K562 (cell line): ENCODE data around the gene HPS4. TPM values are rescaled to one million over a fixed set of nuclear protein-coding genes. Genes with fewer than 3 reads are reported as not detected.

ENCODE experiments used
- ATAC-seq: fragments of 200-7000 bp; cut with Tn5 transposase; 3 replicates; pipeline ENCODE4 v1.9.1; 2020; ENCODE audit warnings: moderate library complexity
- BruUV-seq: library from RNA; stranded (reverse); fragments of 400-500 nt; replicated peaks from 2 replicates; lab custom pipeline; 2021; lab: Mats Ljungman, UMichigan
- CTCF ChIA-PET: fragments of 300-600 bp; formaldehyde crosslinking; extraction: SDS; loops from one replicate; lab custom pipeline; 2021; ENCODE audit warnings: low intra/inter-chr PET ratio; lab: Yijun Ruan, JAX
- POLR2A ChIA-PET: fragments of 300-600, 350-650 bp; sonication (Branson Sonifier 250); formaldehyde crosslinking; extraction: SDS; loops from one replicate; lab custom pipeline; 2021; ENCODE audit warnings: antibody characterized with exemption, inconsistent platforms; lab: Yijun Ruan, JAX
- DNase-seq, 4 experiments: peaks; one replicate each; pipeline versions ENCODE4 v3.0.0 to v3.0.0-alpha.2; 2011 to 2018; ENCODE audit warnings: low spot score in 3 of 4, mixed read lengths in 3 of 4; ENCODE audit errors: extremely low read depth in 1 of 4
- FAIRE-seq: peaks from 2 replicates; lab custom pipeline; 2011; peaks lifted over from hg19 to GRCh38; lab: Jason Lieb, UNC
- H2AFZ ChIP-seq: 2 replicates; pipeline ENCODE4 v1.6.0; 2011; ENCODE audit warnings: low read depth, low read length, control low read depth, inconsistent platforms
- H3K27ac ChIP-seq: fragments of 200-600 bp; 3 replicates; pipeline ENCODE4 v1.8.0; 2011; ENCODE audit warnings: low read depth, mild to moderate bottlenecking, control low read depth, inconsistent platforms, low read length, moderate library complexity, mixed read lengths; ENCODE audit errors: extremely low read depth
- H3K27me3 ChIP-seq, 2 experiments: fragments of 300-600 bp in 1 of 2; 2 replicates in 1 of 2; 3 replicates in 1 of 2; pipeline versions ENCODE4 v1.6.0 to v1.8.0; 2011; ENCODE audit warnings: inconsistent platforms in 2 of 2, low read length in 2 of 2, mild to moderate bottlenecking in 1 of 2, mixed read lengths in 1 of 2, moderate library complexity in 1 of 2; ENCODE audit not compliant: control insufficient read depth in 2 of 2, insufficient read depth in 2 of 2
- H3K36me3 ChIP-seq: fragments of 300-600 bp; 3 replicates; pipeline ENCODE4 v1.8.0; 2011; ENCODE audit warnings: mild to moderate bottlenecking, low read length, inconsistent platforms; ENCODE audit not compliant: control insufficient read depth, insufficient read depth
- H3K4me1 ChIP-seq, 2 experiments: fragments of 200-600 bp in 1 of 2; replicated peaks in 1 of 2; 2 replicates in 1 of 2; 3 replicates in 1 of 2; pipeline versions ENCODE4 v1.5.1 to v1.8.0; 2011; ENCODE audit warnings: inconsistent platforms in 2 of 2, low read length in 2 of 2, mild to moderate bottlenecking in 1 of 2, mixed read lengths in 1 of 2, moderate library complexity in 1 of 2; ENCODE audit not compliant: control insufficient read depth in 2 of 2, insufficient read depth in 2 of 2
- H3K4me2 ChIP-seq: 2 replicates; pipeline ENCODE4 v1.6.1; 2011; ENCODE audit warnings: low read length, control low read depth, inconsistent platforms, mixed read lengths; ENCODE audit not compliant: insufficient read depth
- H3K4me3 ChIP-seq: fragments of 200-600 bp; sonication (generic), shearing (Covaris generic); 2 replicates; pipeline ENCODE4 v1.5.1; 2016; ENCODE audit warnings: control low read depth, inconsistent platforms
- H3K79me2 ChIP-seq: fragments of 200-600 bp; 3 replicates; pipeline ENCODE4 v1.8.0; 2011; ENCODE audit warnings: low read length, inconsistent platforms; ENCODE audit not compliant: control insufficient read depth, insufficient read depth
- H3K9ac ChIP-seq, 2 experiments: 2 replicates each; pipeline versions ENCODE4 v1.6.0 to v1.6.1; 2011; ENCODE audit warnings: low read depth in 2 of 2, low read length in 2 of 2, control low read depth in 1 of 2, inconsistent platforms in 1 of 2, mild to moderate bottlenecking in 1 of 2, mixed read lengths in 1 of 2; ENCODE audit not compliant: insufficient read depth in 1 of 2
- H3K9me1 ChIP-seq: one replicate; pipeline ENCODE4 v1.6.0; 2011; ENCODE audit warnings: inconsistent platforms, mild to moderate bottlenecking, low read length, moderate library complexity; ENCODE audit not compliant: control insufficient read depth, insufficient read depth
- H3K9me3 ChIP-seq: replicated peaks from 2 replicates; pipeline ENCODE4 v1.5.1; 2011; ENCODE audit warnings: low read depth, low read length, inconsistent platforms; ENCODE audit not compliant: control insufficient read depth, insufficient read depth
- H4K20me1 ChIP-seq: replicated peaks from 2 replicates; pipeline ENCODE4 v1.6.1; 2011; ENCODE audit warnings: low read length, inconsistent platforms, mixed read lengths; ENCODE audit not compliant: control insufficient read depth, insufficient read depth
- BCOR ChIP-seq: fragments of 450-650 bp; IDR thresholded peaks from 2 replicates; pipeline ENCODE4 v1.6.1; 2016
- BDP1 ChIP-seq: IDR thresholded peaks from 3 replicates; pipeline ENCODE4 v1.6.1; 2011; ENCODE audit not compliant: insufficient read length, insufficient read depth
- HCFC1 ChIP-seq: IDR thresholded peaks from 2 replicates; pipeline ENCODE4 v1.6.1; 2012; ENCODE audit warnings: low read depth, low read length, improper control_type of control experiment
- KLF16 ChIP-seq: IDR thresholded peaks from 2 replicates; pipeline ENCODE4 v1.6.1; 2016; ENCODE audit warnings: antibody characterized with exemption
- MBD1 ChIP-seq: fragments of 250-450 bp; sonication (Bioruptor Pico); IDR thresholded peaks from 2 replicates; pipeline ENCODE4 v1.8.0; 2022; ENCODE audit warnings: inconsistent platforms
- MCM3 ChIP-seq: fragments of 450-650 bp; IDR thresholded peaks from 2 replicates; pipeline ENCODE4 v1.6.1; 2016
- MEIS2 ChIP-seq: fragments of 450-650 bp; IDR thresholded peaks from 2 replicates; pipeline ENCODE4 v1.6.1; 2014; ENCODE audit warnings: mild to moderate bottlenecking; ENCODE audit not compliant: partially characterized antibody
- NFIX ChIP-seq: fragments of 250-450 bp; sonication (Bioruptor Pico); IDR thresholded peaks from 2 replicates; pipeline ENCODE4 v1.4.0; 2020; ENCODE audit warnings: low read depth, mild to moderate bottlenecking, moderate library complexity
- PKNOX1 ChIP-seq: fragments of 450-650 bp; IDR thresholded peaks from 2 replicates; pipeline ENCODE4 v1.6.1; 2016
- PURB ChIP-seq: sonication (generic); formaldehyde crosslinking; IDR thresholded peaks from 2 replicates; pipeline ENCODE4 v1.9.0; 2021; ENCODE audit warnings: low read depth, mild to moderate bottlenecking, missing genetic modification reagents
- RFX1 ChIP-seq: fragments of 450-650 bp; IDR thresholded peaks from 2 replicates; pipeline ENCODE4 v1.6.1; 2016; ENCODE audit warnings: mild to moderate bottlenecking, moderate library complexity
- STAT5B ChIP-seq: fragments of 250-450 bp; sonication (Bioruptor Pico); IDR thresholded peaks from 2 replicates; pipeline ENCODE4 v1.8.0; 2021; ENCODE audit warnings: mild to moderate bottlenecking, inconsistent platforms
- TFE3 ChIP-seq: fragments of 450-650 bp; formaldehyde crosslinking; IDR thresholded peaks from 2 replicates; pipeline ENCODE4 v1.4.0; 2020; ENCODE audit warnings: mild to moderate bottlenecking, mixed read lengths
- ZNF134 ChIP-seq: fragments of 250-450 bp; sonication (Bioruptor Pico); conservative IDR thresholded peaks from 2 replicates; pipeline ENCODE4 v1.4.0; 2020
- ZNF584 ChIP-seq: fragments of 200-800 bp; sonication (Bioruptor generic); IDR thresholded peaks from 2 replicates; pipeline ENCODE4 v1.6.1; 2016; ENCODE audit warnings: low read depth, mild to moderate bottlenecking, missing genetic modification characterization, missing compliant biosample characterization
- WGBS: fragments of 100-300 bp; shearing (Covaris generic); methylation state at CpG from one replicate; pipeline ENCODE4 v1.1.6; 2016; ENCODE audit warnings: low coverage, mixed read lengths; ENCODE audit not compliant: insufficient coverage; ENCODE audit errors: missing lambda C conversion rate; 5-methylcytosine and 5-hydroxymethylcytosine counted together
- in situ Hi-C: fragments of 300-500 bp; cut with MboI; formaldehyde crosslinking; loops from 4 replicates; pipeline ENCODE4 v1.15.0; 2018; ENCODE audit warnings: inconsistent platforms, mixed read lengths
- intact Hi-C: fragments of 100-400 bp; cut with micrococcal nuclease; formaldehyde crosslinking; loops from 2 replicates; pipeline ENCODE4 v1.14.2; 2022
- polyA plus RNA-seq, 8 experiments: library from polyadenylated mRNA; depleted of rRNA in 4 of 8; stranded (reverse) in 5 of 8; unstranded in 3 of 8; fragments of >200 nt; fragmentation: Nextera tagmentation in 2 of 8; fragmentation: Illumina TruSeq in 1 of 8; extraction: Ambion mirVana in 2 of 8; extraction: Trizol in 1 of 8; gene quantifications; 2 replicates each; pipeline versions ENCODE4 v1.2.1 to v1.2.3, GENCODE V29; 2011 to 2014; ENCODE audit warnings: inconsistent platforms in 1 of 8, missing spikeins in 1 of 8
- total RNA-seq, 7 experiments: library from RNA; depleted of rRNA in 6 of 7; stranded (reverse); fragments of >200 nt in 6 of 7; fragmentation: Illumina TruSeq in 2 of 7; extraction: Trizol in 2 of 7; gene quantifications; 2 replicates each; pipeline versions ENCODE4 v1.2.1 to v1.2.3, GENCODE V29; 2011 to 2021; ENCODE audit warnings: low replicate concordance in 1 of 7
- TF ChIP-seq, protein P1 (sequence below): fragments of 450-650 bp; IDR thresholded peaks from 2 replicates; pipeline ENCODE4 v1.6.1; 2017; ENCODE audit warnings: antibody characterized with exemption, mild to moderate bottlenecking

HPS4 gene
- total and polyA plus RNA-seq, 9 of the 15 experiments (the other 6 are each of a cell fraction or from before 2014, with no cell fraction given): 12.8 to 29.2 (median 25.3) TPM

DNA sequence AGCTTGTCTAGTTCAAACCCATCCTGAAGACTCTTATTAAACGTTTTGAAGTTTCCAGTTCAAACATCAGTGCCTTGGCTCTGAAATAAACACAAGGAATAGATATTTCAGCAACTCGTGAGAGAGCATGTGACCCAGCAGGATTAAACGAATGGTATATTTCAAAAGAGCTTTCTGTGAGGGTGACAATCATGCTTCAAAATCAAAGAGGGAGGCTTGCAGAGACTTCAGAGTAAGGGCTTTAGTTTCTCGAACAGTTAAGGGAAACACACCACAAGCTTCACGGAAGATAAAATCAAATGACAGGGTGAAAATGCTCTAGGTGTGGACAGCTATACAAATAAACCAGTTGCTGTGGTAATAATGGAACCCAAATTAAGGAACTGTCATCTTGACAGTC, 1.4 kb downstream of the HPS4 start:
- H3K4me1 ChIP-seq: peaks cover 14 to 48% of the 10 kb centered on the region in 2 experiments; a peak in 4 of 5 replicates
- TF ChIP-seq PURB (no peak), MEIS2 (peak; percentile 78), KLF16 (no peak), BCOR (no peak), BDP1 (no peak), TFE3 (CRISPR knock-in tag) (peak; percentile 11; the same call in 1 of the 2 replicates), STAT5B (CRISPR knock-in tag) (no peak), RFX1 (peak; percentile 33; the same call in 1 of the 2 replicates), NFIX (CRISPR knock-in tag) (no peak), PKNOX1 (0 out of 2 replicates have a peak, but pooled peaks have one; percentile 11), MBD1 (CRISPR knock-in tag) (no peak), ZNF584 (no peak), ZNF134 (CRISPR knock-in tag) (no peak), MCM3 (no peak), HCFC1 (no peak)
- TF ChIP-seq, protein P1, sequence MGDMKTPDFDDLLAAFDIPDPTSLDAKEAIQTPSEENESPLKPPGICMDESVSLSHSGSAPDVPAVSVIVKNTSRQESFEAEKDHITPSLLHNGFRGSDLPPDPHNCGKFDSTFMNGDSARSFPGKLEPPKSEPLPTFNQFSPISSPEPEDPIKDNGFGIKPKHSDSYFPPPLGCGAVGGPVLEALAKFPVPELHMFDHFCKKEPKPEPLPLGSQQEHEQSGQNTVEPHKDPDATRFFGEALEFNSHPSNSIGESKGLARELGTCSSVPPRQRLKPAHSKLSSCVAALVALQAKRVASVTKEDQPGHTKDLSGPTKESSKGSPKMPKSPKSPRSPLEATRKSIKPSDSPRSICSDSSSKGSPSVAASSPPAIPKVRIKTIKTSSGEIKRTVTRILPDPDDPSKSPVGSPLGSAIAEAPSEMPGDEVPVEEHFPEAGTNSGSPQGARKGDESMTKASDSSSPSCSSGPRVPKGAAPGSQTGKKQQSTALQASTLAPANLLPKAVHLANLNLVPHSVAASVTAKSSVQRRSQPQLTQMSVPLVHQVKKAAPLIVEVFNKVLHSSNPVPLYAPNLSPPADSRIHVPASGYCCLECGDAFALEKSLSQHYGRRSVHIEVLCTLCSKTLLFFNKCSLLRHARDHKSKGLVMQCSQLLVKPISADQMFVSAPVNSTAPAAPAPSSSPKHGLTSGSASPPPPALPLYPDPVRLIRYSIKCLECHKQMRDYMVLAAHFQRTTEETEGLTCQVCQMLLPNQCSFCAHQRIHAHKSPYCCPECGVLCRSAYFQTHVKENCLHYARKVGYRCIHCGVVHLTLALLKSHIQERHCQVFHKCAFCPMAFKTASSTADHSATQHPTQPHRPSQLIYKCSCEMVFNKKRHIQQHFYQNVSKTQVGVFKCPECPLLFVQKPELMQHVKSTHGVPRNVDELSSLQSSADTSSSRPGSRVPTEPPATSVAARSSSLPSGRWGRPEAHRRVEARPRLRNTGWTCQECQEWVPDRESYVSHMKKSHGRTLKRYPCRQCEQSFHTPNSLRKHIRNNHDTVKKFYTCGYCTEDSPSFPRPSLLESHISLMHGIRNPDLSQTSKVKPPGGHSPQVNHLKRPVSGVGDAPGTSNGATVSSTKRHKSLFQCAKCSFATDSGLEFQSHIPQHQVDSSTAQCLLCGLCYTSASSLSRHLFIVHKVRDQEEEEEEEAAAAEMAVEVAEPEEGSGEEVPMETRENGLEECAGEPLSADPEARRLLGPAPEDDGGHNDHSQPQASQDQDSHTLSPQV: no peak

More for the DNA sequence above, 1.4 kb downstream of the HPS4 start:
- H3K4me2 ChIP-seq: peak overlapping the region; percentile 97
- in situ Hi-C loops (no loop called here), intact Hi-C loops (loop anchor here (10.0 kb wide), 1 partner anchor 103 kb away; no protein-coding TSS in a partner anchor)
- no peaks in the 10 kb centered on the region for H3K9me3 ChIP-seq
- no peaks in the 10 kb centered on the region for H3K9me1 ChIP-seq
- peaks cover 96% of the 10 kb centered on the region for H3K79me2 ChIP-seq
- CTCF ChIA-PET: no interaction called here
- peak overlapping the region in 1 of 2 experiments; percentile 71; a peak in 2 of 4 replicates for H3K9ac ChIP-seq
- peaks cover 36% of the 10 kb centered on the region; the same call in 2 of the 3 replicates for H3K36me3 ChIP-seq
- POLR2A ChIA-PET: interaction anchor here (0.9 to 4.5 kb wide), 6 partner anchors 11 to 116 kb away, joined by 3 to 35 read pairs (median 4); no protein-coding TSS in a partner anchor
- WGBS: 0% methylated on average over 5 of the region's 5 CpGs
- H2AFZ ChIP-seq: no peak overlapping the region
- FAIRE-seq (no peak), DNase-seq (no peak), ATAC-seq (no peak)
- BruUV-seq: no TSS peak
- H3K27ac ChIP-seq: peak overlapping the region; percentile 86
- H3K4me3 ChIP-seq: peak overlapping the region; percentile 89
- H3K27me3 ChIP-seq: no peaks in the 10 kb centered on the region
- H4K20me1 ChIP-seq: no peaks in the 10 kb centered on the region
